HG03432 (cell line): ENCODE data around the gene GABBR2.

ENCODE experiments used
- ATAC-seq: cut with Tn5 transposase; IDR thresholded peaks from one replicate; pipeline ENCODE4 v1.9.1; 2021; ENCODE audit warnings: mild to moderate bottlenecking, moderate library complexity; ENCODE audit not compliant: unreplicated experiment

GABBR2 gene

DNA sequence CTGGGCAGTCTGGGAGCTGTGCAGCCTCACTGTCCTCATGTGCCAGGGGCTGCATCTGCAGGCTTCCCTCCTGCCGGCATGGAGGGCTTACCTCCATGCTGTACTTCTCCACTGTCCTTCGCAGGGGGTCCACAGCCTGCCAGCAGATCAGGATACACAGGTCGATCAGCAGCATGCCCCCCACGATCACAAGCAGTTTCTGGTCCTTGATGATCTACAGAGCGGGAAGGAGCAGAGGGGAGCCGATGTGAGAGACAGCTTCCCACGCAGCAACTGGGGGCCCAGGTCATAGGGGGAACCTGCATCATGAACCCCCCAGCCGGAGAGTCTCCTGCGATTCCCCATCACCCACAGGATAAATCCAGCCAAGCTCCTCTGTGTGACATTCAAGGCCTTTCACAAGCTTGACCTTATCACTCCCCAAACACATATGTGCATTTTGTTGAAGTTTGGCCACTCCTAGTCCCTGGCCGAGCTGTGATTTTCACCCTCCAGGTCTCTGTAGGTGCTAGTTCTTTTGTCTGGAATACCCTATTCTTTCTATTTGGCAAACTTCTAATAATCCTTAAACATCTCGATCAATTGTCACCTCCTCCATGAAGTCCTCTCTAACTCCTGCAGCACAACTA lies 346.0 kb downstream of the GABBR2 start:
- no peak for ATAC-seq

DNA sequence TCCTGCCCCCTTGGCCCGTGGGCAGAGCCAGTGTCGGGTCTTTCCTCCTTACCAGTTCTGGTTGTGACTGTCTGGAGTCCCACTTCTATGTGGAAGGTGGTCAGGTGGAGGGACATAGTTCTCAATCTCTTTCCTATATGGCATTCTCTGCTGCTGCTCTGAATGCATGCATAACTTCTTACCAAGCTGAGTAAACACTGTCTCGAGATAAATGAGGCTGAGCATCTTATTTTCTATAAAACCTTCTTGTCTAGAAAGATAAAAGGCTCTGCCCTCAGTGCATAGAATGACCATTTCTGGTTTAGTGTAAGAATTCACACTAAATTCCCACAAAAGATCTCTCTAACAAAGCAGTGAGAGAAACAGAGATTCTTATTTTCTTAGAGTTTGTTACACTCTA lies 347.1 kb downstream of the GABBR2 start:
- no peak for ATAC-seq

DNA sequence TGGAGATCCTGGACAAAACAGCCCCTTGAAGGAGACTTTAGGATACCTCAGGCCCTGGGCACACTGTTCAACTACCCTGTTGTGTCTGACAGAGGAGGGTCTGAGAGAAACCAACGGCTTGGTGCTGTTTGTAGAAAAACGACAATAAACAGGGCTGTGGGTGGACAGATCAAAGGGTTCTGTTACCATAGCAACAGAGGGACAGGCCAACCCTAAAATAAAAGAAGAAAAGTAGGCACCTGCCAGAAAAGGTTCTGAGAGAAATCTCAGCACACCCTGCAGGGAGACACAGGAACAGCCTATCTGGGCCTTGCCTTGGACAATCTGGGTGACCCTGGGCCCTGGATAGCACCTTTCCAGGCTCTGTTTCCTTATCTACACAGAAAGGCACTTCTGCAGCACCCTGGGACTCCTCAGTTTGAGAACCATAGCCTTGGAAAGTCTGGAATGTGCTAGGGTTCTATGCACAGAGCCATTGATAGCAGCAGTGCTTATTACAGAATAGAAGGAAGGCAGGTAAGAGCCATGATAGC lies 348.5 kb downstream of the GABBR2 start:
- no peak for ATAC-seq

DNA sequence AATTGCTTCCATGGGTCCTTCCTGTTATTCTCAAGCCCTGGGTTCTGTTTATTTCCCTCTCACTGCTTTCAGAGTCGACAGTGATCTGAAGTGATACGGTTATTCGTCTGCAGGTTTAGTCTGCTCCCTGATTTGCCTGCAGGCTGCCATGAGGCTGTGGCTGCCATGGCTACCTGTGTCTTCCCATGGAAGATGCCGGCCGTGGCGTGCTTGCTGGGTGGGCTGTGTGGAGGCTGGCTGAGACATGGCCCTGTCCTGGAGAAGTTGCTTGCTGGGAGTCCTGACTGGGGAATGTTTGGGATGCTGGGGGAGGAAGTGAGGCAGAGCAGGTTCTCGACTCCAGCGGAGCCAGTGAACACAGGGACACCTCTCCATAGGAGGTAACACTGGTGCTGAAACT lies 349.2 kb downstream of the GABBR2 start:
- ATAC-seq, result no peak

DNA sequence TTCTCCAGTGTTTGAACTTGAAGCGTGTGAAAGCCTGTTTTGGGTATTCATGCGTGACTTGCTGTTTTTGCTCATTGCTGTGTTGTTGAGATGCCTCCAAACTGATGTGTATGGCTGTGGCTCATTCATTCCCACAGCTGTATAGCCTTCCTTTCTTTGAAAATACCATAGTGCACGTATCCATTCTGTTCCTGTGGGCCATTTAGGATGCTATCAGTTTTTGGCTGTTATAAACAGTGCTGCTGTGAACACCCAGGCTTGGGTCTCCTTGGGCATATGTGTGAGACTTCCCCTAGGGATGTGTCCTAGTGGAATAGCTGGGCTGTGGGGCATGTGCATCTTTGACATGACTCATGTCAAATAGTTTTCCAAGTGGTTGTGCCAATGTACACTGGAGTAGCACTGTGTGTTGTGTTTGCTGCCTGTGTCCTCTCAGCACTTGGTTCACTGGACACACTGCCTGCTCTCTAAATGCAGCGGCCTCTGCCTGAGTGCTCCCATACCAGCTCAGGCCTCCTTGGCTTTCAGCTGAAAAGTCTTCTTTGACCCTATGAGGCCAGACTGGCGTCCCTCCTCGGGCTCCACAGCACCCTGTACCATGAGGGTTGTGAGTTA lies 350.7 kb downstream of the GABBR2 start:
- ATAC-seq, result no peak

DNA sequence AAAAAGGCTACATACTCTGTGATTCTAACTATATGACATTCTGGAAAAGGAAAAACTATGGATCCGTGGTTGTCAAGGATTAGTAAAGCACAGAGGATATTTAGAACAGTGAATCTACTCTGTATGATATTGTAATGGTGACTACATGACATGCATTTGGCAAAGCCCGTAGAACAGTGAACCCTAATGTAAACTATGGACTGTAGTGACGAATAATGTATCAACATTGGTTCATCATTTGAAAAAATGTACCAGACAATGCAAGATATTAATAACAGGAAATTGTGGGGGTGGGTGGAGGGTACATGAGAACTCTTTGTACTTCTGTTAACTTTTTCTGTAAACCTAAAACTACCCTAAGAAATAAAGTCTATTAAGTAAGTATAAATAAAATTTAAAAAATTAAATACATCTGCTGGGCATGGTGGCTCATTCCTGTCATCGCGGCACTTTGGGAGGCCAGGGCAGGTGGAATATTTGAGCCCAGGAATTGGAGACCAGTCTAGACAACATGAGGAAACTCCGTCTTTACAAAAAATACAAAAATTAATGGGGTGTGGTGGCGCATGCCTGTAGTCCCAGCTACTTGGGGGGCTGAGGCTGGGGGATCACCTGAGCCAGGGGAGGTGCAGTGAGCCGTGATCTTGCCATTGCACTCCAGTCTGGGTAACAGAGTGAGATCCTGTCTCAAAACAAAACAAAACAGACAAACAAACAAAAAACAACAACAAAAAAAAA lies 351.6 kb downstream of the GABBR2 start:
- ATAC-seq, result no peak

DNA sequence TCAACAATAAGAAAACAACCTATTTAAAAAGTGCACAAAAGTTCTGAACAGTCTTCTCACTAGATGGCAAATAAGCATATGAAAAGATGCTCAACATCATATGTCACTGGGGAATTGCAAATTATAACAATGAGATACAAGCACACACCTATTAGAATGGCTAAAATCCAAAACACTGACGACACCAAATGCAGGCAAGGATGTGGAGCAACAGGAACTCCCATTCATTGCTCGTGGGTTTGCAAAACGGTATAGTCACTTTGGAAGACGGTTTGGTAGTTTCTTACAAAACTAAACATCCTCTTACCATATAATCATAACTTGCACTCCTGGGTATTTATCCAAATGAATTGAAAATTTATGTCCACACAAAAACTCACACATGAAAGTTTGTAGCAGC lies 352.4 kb downstream of the GABBR2 start:
- ATAC-seq, result no peak

DNA sequence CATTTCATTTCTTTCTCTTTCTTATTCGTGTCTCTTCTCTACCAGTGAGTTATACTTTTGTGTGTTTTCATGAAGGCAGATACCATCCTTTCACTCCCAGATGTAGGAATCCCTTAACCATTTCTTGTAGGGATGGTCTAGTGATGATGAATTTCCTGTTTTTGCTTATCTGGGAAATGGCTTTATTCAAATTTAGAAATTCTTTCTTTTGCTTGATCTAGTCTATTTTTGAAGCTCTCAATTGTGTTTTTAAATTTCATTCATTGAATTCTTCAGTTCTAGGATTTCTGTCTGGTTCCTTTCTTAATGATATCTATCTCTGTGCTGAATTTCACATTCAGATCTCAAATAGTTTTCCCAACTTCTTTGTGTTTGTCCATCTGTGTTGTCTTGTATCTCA lies 357.4 kb downstream of the GABBR2 start:
- ATAC-seq, result no peak

DNA sequence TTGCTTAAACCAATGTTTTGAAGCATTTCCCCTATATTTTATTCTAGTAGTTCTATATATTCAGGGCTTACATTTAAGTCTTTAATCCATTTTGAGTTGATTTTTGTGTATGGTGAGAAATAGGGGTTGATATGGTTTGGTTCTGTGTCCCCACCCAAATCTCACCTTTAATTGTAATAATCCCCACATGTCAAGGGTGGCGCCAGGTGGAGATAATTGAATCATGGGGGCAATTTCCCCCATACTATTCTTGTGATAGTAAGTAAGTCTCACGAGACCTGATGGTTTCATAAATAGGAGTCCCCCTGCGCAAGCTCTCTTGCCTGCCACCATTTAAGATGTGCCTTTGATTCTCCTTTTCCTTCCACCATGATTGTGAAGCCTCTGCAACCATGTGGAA lies 361.1 kb downstream of the GABBR2 start:
- ATAC-seq, result no peak

DNA sequence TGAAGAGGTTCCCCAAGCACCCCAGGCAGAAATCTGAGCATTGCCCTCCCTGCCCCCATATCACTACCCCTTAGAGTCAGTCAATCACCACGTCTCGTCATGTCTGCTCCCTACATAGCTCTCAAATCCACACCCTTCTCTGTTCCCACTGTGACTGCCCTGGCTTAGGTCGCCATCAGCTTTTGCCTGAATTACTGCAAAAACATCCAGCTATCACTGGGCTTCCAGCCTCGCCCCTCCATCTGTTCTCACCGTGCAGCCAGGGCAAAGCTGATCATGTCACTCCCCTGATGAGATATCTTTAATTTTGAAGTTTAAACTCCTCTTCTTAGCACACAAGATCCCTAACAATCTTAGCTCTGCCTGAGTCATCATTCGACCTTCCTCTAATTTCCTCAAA lies 363.7 kb downstream of the GABBR2 start:
- no peak for ATAC-seq

DNA sequence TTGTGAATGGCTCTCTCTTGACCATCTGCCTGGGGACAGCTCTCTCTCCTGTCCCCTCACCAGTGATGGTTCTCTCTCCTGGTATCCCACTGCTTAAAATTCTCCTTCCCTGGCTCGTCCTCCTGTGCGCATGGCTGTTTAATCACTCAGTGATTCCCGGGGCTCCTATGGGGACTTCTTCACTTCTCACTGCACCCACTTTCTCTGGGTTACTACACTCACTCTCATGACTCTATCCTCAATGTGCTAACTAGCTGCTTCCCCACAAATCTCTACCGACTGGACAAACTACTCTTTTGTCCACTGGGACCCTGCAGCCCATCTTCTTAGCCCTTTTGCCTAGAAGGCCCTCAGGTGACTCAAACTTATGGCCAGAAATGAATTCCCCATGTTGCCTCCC lies 364.2 kb downstream of the GABBR2 start:
- ATAC-seq, result no peak

DNA sequence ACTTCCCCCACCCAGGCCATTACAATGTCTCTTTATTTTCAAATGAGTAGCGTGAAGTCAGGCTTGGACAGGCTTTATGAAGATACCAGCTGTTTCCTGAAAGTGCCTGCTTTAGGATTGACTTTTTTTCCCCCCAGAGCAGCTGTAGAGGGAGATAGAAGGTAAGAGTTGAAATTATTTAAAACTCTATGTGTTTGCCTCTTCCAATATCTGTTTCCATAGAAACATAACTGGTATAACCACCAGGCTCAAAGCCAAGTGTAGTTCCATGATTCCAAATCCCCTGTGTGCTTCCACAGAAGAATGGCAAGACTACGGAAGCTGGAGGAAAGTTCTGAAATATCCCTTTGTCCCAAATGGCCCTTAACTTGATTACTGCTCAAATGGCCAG lies 365.9 kb downstream of the GABBR2 start:
- no peak for ATAC-seq

DNA sequence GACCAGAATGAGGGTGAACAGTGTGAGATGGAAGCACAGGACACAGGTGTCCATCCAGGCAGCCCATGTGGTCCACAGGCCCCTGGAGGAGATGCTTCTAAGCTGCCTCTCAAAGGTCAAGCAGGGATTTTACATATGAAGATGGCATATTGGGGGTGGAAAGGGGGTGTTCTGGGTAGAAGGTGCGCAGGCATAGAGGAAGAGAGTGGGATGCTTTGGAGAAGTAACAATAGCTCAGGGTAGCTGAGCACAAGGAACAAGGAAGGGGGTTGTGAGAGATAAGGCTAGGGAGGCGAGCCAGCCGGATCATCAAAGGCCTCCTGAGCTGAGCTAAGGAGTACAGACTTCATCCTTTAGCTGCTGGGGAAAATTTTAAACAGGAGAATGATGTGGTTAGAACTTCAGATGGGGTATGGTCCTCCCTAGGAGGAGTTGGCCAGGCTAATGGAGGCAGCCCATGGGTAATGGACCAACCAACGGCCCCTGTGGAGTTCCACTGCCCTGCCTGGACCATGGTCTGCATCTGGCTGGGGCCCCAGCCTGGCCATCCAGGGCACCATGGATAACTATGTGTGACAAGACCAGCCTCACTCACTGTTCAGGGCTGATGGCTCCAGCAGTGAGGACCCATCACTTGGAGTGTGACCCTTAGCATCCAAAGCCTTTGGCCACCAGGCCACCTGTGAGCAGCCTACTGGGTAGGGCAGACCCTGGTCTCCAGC lies 366.5 kb downstream of the GABBR2 start:
- no peak for ATAC-seq

DNA sequence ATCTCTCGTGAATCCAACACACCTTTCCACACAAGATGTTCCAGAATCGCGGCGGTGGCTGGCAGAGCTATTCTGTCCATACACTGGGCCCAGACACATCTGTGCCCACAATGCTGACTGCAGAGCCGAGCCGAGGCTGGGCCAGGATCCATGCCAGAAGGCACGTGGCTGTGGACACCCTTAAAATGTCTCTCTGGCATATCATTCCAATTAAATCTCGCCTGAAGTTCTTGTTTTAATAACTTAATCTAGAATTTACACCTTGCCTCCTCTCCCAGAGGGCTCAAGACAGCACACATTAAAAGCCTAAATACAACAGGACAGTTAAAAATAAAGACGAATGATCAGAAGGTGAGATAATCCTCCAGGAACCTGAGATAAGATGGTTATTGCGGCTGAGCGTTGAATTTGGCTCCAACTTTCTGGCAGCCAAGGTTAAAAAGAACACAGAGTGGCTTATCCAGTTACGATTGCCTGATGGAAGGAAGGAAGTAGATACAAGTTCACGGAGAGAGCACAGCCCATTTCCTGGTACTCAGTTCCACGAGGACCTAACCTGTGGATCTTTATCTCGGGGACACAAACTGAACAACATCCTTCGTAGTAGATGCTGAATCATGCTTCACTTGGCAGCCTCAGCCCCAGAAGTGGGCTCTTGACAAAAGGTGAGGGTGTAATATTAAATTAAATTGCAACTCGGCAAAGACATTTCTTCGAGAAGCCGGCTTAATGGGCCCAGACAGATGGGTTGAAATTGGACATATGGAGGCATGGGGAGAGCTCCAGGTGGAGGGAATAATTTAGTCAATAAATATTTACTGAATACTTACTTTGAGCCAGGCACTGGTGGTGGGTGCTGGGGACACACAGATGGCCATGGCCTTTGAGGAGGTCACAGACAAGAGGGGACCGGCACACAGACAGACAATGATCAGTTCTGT lies 367.3 kb downstream of the GABBR2 start:
- ATAC-seq, result no peak

DNA sequence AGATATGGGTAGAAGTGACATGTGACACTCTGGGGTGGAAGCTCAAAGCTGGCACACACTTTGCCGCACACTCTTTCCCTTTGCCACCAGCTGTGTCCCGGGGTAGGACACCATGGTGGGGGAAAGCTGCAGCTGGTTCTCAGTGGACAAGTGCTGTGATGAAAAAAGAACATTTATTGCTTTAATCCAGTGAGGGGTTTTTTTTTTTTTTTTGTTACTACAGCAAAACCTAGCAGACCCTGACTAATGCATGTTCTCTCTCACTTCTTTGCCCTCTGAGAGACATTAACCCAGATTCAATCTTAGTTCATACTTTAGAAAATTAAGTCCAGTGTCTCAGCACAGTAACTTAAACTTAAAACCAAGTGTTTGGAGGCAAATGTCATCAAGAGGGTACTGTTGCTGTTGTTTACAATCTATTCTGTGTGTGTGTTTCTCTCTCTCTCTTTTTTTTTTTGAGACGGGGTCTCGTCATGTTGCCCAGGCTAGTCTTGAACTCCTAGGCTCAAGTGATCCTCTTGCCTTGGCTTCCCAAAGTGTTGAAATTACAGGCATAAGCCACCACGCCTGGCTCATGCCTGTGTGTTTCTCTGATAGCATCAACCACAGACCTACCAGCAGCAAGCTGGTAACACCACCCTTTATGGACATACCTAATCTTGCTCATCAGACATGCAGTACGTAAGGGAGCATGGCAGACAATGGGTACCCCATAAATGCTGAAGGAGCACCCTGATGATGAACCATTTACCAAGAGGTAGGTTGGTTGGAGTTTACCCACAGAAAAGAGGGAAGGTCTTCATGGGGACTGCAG lies 368.5 kb downstream of the GABBR2 start:
- ATAC-seq, result no peak

DNA sequence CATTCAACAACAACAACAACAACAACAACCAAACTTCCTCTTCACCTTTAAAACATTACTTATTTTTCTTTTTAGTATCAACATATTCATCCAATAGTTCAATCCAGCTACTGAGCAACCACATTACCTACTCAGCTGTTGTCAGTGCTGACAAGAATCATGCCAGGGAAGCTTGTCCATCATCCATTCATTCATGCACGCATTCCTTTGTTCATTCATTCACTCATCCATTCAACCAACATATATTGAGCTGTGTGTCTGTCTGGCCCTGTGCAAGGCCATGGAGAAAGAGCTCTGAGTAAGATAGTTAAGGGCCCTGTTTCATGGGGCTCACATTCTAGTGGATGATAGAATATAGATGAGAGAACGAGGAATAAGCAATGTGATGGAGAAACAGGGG lies 373.1 kb downstream of the GABBR2 start:
- no peak for ATAC-seq

DNA sequence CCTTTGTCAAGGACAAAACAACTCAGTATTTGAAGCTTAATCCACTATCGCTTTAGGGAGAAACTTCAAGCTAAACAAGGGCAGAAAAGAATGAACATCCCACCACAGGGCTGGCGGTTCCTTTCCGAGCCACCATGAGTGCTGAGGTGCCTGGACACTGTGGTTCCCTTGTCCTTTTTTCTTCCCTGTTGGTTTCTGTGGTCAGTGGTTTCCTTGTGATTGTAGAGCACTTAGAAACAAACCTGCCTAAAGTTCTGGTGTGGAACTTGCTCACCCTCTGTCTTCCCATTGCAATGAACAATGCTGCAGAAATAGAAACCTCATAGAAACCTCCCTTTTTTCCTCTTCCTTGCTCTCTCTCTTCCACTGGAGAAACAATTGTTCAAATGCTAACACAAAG lies 373.9 kb downstream of the GABBR2 start:
- ATAC-seq, result no peak

DNA sequence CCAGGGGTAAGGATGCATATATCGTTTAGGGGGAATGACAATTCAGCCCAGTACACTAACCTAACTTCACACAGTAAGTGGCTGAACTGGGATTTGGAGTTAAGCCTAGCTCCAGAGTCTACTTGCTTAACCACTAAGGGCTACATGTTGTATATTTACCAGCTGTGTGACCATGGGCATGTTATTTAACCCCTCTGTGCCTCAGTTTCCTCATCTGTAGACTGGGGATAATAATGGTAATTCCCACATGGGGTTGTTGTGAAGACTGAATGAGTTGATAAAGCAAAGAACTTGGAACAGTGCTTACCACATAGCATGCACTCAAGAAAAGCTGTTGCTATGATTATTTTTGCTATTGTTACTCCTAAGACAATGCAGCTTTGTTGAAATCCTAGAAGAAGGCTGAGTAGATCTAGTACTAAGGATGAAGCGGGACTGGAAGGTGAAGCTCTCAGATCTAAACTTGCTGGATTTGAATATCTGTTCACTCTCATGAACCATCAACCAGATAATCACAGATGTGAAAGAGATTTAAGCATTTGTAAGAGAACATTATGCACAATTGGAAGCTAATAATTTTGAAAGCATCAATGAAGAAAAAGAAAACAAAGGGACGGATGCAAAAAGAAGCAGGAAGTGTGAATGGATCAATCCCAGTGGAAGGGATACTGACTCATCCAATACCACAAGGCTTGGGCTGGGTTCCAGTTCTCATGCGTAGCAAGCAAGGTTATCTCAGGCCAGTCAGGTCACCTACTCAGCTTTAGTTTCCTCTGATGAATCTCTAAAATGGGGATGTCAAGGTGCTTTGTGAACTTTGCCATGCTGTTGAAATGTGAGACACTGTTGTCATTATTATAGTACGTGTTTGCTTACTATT lies 374.8 kb downstream of the GABBR2 start:
- no peak for ATAC-seq

DNA sequence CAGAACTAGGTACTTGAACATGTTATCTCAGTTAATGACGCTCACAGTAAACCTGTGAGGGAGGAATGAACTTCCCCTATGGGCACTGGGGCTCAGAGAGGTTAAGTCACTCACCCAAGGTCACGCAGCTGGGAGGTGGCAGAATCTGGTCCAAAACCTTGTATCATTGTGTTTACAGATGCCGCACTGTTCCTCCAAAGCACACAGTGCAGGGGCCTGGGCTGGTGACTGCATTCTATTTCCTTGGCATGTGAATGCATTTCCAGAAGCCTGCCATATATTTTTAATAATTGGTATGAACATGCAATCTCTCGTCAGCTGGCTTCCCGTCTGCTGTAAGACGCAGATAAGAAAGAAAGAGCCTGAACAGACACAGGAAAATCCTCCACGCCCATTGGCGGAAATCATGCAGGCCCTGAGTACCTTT lies 376.3 kb downstream of the GABBR2 start:
- ATAC-seq, result no peak
